Measurements from ENCODE around the gene KIF23.

The KIF23 gene

DNA sequence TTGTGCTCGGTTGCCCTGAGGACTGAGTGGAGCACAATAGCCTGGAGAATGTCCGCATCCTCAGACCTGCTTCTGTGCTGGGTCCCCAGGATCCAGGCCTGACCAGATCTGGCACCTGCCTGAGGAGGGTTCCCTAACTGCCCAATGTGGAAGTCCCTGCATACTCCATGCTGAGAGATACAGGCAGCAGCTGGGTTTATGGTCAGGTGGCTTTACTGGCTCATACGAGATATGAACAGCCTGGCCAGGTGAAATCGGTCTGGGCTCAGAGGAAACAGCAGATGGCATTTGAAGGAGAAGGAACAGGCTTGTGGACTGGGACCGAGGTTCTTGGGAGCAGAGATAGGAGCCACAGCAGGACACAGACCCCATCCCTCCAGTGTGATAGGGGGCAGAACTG is 18.2 kb upstream of the KIF23 start:
- H3K4me3 ChIP-seq (ENCODE audit: low read depth in 1 of 2, low read length in 2 of 2): no peak overlapping the region
- H3K9ac ChIP-seq (ENCODE audit: low read length): no peak overlapping the region
- H3K27ac ChIP-seq (ENCODE audit: low read depth, low read length): no peak overlapping the region
- no peaks in the 10 kb centered on the region for H3K27me3 ChIP-seq (ENCODE audit: control insufficient read depth in 1 of 2, insufficient read depth in 2 of 2, low read length in 2 of 2)
- no peaks in the 10 kb centered on the region for H3K36me3 ChIP-seq (ENCODE audit: insufficient read depth, low read length)
- H3K4me1 ChIP-seq (ENCODE audit: insufficient read depth, low read length): peaks cover 7% of the 10 kb centered on the region
- no peaks in the 10 kb centered on the region for H3K9me3 ChIP-seq (ENCODE audit: low read length)

DNA sequence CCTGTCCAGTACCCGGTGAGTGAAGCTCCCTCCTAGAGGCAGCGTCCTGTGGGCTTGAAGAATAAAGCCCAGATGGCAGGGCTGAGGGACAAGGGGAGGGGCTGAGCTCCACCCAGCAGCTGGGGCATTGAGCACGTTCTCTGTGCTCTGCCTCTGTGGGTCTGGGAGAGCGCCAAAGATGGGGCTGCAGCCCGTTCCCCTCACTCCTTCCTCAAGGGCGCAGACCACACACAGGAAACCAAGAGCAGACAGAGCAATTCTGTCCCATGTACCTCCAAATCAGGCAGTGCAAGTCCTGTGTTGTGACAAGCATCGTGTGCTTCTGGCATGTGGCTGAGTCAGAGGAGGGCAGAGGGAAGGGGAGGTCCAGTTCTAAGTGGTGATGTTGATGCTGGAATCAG is 15.7 kb upstream of the KIF23 start:
- Histone ChIP-seq H3K9me3 (ENCODE audit: low read length) (no peaks in the 10 kb centered on the region), H3K9ac (ENCODE audit: low read length) (no peak overlapping the region), H3K4me1 (ENCODE audit: insufficient read depth, low read length) (peaks cover 7% of the 10 kb centered on the region), H3K27ac (ENCODE audit: low read depth, low read length) (no peak overlapping the region), H3K27me3 (ENCODE audit: control insufficient read depth in 1 of 2, insufficient read depth in 2 of 2, low read length in 2 of 2) (no peaks in the 10 kb centered on the region), H3K36me3 (ENCODE audit: insufficient read depth, low read length) (no peaks in the 10 kb centered on the region), H3K4me3 (ENCODE audit: low read depth in 1 of 2, low read length in 2 of 2) (no peak overlapping the region)

DNA sequence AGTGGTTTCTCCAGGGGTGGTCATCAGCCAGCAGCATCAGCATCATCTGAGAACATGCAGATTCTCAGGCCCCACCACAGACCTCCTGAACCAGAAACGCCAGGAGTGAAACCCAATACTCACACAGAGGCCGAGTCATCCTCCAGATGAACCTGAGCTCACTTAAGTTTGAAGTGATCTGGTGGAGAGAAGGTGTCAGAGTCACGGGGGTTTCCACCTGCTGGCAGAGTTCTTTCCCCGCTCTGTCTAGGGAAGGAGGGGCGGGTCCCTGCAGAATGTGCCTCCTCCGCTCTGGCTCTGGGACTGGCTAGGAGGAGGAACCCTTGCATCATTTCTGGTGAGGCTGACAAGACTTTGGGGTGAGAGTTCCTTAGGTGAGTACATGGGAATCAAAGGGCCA is 13.3 kb upstream of the KIF23 start:
- no peaks in the 10 kb centered on the region for H3K27me3 ChIP-seq (ENCODE audit: control insufficient read depth in 1 of 2, insufficient read depth in 2 of 2, low read length in 2 of 2)
- H3K4me1 ChIP-seq (ENCODE audit: insufficient read depth, low read length): peaks cover 7% of the 10 kb centered on the region
- no peak overlapping the region for H3K27ac ChIP-seq (ENCODE audit: low read depth, low read length)
- H3K9me3 ChIP-seq (ENCODE audit: low read length): no peaks in the 10 kb centered on the region
- H3K36me3 ChIP-seq (ENCODE audit: insufficient read depth, low read length): no peaks in the 10 kb centered on the region
- no peak overlapping the region for H3K9ac ChIP-seq (ENCODE audit: low read length)
- H3K4me3 ChIP-seq (ENCODE audit: low read depth in 1 of 2, low read length in 2 of 2): no peak overlapping the region

DNA sequence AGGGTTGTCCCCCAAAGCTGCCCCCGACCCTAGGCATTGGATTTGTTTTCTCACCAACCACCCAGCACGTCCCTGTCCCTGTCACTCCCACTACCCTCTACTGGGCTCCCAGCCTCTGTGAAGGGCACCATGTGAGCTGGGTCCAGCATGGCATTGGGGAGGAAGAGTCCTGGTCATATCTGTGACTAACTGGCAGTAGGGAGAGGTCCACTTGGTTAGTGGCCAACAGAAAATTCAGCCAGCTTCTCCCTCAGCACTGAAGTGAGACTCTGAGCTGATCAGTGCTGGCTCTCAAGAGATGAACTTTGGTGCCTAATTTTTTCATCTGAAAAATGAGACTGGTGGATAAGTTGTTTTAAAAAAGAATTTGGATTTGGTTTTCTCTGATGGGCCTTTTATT is 11.3 kb upstream of the KIF23 start:
- no peak overlapping the region for H3K27ac ChIP-seq (ENCODE audit: low read depth, low read length)
- no peak overlapping the region for H3K4me3 ChIP-seq (ENCODE audit: low read depth in 1 of 2, low read length in 2 of 2)
- peaks cover 7% of the 10 kb centered on the region for H3K4me1 ChIP-seq (ENCODE audit: insufficient read depth, low read length)
- H3K36me3 ChIP-seq (ENCODE audit: insufficient read depth, low read length): no peaks in the 10 kb centered on the region
- H3K9ac ChIP-seq (ENCODE audit: low read length): no peak overlapping the region
- H3K9me3 ChIP-seq (ENCODE audit: low read length): no peaks in the 10 kb centered on the region
- no peaks in the 10 kb centered on the region for H3K27me3 ChIP-seq (ENCODE audit: control insufficient read depth in 1 of 2, insufficient read depth in 2 of 2, low read length in 2 of 2)

DNA sequence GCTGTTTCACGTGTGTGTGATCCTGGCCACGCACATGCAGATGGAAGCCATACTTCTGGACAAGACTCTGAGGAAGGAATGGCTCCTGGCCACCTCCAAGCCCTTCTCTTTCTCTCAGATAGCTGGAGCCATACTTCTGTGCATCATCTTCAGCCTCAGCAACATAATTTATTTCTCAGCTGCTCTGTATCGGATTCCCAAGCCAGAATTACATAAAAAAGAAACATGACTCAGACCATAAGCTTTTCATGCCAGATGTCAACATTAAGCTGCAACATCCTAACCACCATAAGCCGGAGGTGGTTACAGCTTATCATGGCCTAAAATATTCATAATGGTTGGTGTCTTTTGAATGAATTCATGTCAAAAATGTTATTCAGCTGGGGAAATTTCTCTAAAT is 10.6 kb upstream of the KIF23 start:
- Histone ChIP-seq H3K27me3 (ENCODE audit: control insufficient read depth in 1 of 2, insufficient read depth in 2 of 2, low read length in 2 of 2) (no peaks in the 10 kb centered on the region), H3K9me3 (ENCODE audit: low read length) (no peaks in the 10 kb centered on the region), H3K36me3 (ENCODE audit: insufficient read depth, low read length) (no peaks in the 10 kb centered on the region), H3K9ac (ENCODE audit: low read length) (no peak overlapping the region), H3K27ac (ENCODE audit: low read depth, low read length) (no peak overlapping the region), H3K4me1 (ENCODE audit: insufficient read depth, low read length) (peaks cover 7% of the 10 kb centered on the region), H3K4me3 (ENCODE audit: low read depth in 1 of 2, low read length in 2 of 2) (no peak overlapping the region)

DNA sequence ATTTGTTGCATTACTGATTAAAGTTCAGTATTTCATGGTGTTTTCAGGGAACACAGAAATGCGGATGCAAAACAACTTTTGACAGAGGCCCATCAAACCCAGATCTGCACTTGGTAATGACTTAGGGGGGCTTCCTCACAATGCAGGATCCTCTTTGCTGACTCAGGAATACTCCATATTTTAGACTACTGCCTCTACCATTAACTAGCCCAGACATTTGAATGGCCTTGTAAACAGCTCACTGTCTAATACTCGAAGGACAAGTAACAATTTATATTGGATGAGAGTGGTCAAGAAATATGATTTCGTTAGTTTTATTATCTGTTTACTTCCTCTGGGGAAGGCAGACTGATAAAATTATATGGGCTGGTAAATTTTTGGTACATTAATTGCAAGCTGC is 9.0 kb upstream of the KIF23 start:
- no peaks in the 10 kb centered on the region for H3K27me3 ChIP-seq (ENCODE audit: control insufficient read depth in 1 of 2, insufficient read depth in 2 of 2, low read length in 2 of 2)
- no peak overlapping the region for H3K9ac ChIP-seq (ENCODE audit: low read length)
- H3K9me3 ChIP-seq (ENCODE audit: low read length): no peaks in the 10 kb centered on the region
- H3K4me1 ChIP-seq (ENCODE audit: insufficient read depth, low read length): peaks cover 7% of the 10 kb centered on the region
- H3K36me3 ChIP-seq (ENCODE audit: insufficient read depth, low read length): no peaks in the 10 kb centered on the region
- H3K27ac ChIP-seq (ENCODE audit: low read depth, low read length): no peak overlapping the region
- no peak overlapping the region for H3K4me3 ChIP-seq (ENCODE audit: low read depth in 1 of 2, low read length in 2 of 2)

DNA sequence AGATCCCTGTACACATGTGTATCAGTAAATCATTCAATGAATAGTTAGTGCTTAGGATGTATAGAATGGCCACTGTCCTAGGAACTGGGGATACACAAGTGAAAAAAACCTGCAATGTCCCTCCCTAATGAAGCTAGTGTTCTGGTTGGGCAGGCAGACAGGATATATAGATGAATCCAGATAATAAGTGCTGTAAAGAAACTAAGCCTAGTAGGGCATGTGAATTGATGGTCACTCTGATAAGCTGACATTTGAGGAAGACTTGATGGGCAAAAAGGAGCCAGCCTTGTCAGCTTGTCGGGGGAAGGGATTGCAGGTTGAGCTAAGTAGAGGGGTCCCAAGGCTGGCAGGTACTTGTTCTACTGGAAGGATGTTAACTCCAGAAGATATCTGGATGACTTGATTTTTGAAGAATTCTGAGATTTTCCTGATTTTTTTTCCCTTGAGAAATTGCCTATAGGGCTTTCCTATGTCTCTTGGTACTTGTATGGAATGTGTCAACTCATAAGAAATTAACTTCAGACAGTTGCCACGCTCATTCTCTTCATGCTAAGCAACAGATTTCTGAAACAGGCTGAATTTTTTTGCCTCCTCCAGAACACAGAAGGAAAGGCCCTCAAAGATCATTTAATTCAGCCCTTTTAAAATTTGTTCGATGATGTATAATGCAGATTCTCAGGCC is 6.3 kb upstream of the KIF23 start:
- Histone ChIP-seq H3K36me3 (ENCODE audit: insufficient read depth, low read length) (no peaks in the 10 kb centered on the region), H3K27me3 (ENCODE audit: control insufficient read depth in 1 of 2, insufficient read depth in 2 of 2, low read length in 2 of 2) (no peaks in the 10 kb centered on the region), H3K9me3 (ENCODE audit: low read length) (no peaks in the 10 kb centered on the region), H3K4me3 (ENCODE audit: low read depth in 1 of 2, low read length in 2 of 2) (no peak overlapping the region), H3K27ac (ENCODE audit: low read depth, low read length) (no peak overlapping the region), H3K9ac (ENCODE audit: low read length) (no peak overlapping the region), H3K4me1 (ENCODE audit: insufficient read depth, low read length) (peaks cover 7% of the 10 kb centered on the region)

DNA sequence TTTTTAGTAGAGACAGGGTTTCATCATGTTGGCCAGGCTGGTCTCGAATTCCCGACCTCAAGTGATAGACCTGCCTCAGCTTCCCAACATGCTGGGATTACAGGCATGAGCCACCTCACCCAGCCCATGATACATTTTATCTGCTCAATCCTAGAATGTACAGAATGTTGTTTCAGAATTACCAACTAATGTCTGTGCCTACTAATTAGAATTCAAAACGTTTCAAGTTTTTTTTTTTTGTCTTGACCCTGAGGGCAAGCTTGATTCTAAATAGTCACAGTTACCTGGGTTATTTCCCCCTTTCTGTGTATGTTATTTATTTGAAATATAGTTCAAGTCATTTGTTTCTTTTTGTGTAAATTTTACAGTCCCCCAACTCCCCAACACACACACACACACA is 5.3 kb upstream of the KIF23 start:
- no peaks in the 10 kb centered on the region for H3K27me3 ChIP-seq (ENCODE audit: control insufficient read depth in 1 of 2, insufficient read depth in 2 of 2, low read length in 2 of 2)
- peaks cover 7% of the 10 kb centered on the region for H3K4me1 ChIP-seq (ENCODE audit: insufficient read depth, low read length)
- no peak overlapping the region for H3K4me3 ChIP-seq (ENCODE audit: low read depth in 1 of 2, low read length in 2 of 2)
- H3K9ac ChIP-seq (ENCODE audit: low read length): no peak overlapping the region
- no peaks in the 10 kb centered on the region for H3K36me3 ChIP-seq (ENCODE audit: insufficient read depth, low read length)
- H3K27ac ChIP-seq (ENCODE audit: low read depth, low read length): no peak overlapping the region
- no peaks in the 10 kb centered on the region for H3K9me3 ChIP-seq (ENCODE audit: low read length)

DNA sequence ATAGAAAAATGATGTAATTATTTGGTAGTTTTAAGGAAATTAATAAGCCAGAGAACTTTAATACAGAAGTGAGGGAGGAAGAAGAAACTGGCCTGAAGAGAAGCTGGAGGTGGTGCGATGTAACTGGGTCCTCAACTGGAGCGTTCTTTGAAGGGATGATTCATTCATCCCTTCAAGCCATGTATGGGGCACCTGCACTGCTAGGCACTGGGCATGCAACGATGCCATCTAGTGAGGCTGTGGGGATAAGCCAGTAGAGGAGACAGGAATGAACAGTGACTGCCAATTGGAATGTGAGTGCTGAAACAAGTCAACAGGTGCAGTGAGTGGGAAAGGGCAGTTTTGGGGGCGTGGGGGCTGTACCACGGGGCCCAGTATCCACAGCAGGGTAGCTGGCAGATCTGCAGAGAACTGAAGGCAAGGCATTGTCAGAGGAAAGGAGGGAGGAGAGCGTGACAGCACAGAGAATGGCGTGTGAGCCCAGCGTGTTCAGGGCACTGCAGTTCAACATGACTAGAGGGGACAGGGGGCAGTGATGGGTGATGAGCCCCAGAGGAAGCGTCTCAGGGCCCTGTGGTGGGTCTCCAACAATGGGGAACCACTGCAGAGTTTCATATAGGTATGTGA is 3.8 kb upstream of the KIF23 start:
- no peak overlapping the region for H3K9ac ChIP-seq (ENCODE audit: low read length)
- H3K4me3 ChIP-seq (ENCODE audit: low read depth in 1 of 2, low read length in 2 of 2): no peak overlapping the region
- H3K9me3 ChIP-seq (ENCODE audit: low read length): no peaks in the 10 kb centered on the region
- H3K27ac ChIP-seq (ENCODE audit: low read depth, low read length): no peak overlapping the region
- no peaks in the 10 kb centered on the region for H3K27me3 ChIP-seq (ENCODE audit: control insufficient read depth in 1 of 2, insufficient read depth in 2 of 2, low read length in 2 of 2)
- no peaks in the 10 kb centered on the region for H3K36me3 ChIP-seq (ENCODE audit: insufficient read depth, low read length)
- H3K4me1 ChIP-seq (ENCODE audit: insufficient read depth, low read length): peaks cover 5% of the 10 kb centered on the region

DNA sequence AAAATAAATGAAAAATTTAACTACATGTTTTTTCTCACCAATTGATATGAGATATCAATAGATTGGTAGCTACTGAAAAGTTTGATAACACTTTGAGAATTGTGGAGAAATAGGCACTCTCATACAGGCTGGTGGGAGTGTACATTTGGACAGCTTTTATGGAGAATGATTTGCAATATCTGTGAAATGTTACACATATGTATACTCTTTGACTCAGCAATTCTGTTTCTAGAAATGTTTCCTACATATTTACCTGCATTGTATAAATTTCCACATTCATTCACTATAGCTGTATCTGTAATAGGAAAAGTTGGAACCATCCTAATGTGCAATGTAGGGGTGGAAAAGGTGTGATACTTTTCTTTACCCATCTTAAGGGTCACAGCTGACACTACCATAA is 1.9 kb upstream of the KIF23 start:
- Histone ChIP-seq H3K36me3 (ENCODE audit: insufficient read depth, low read length) (no peaks in the 10 kb centered on the region), H3K27ac (ENCODE audit: low read depth, low read length) (no peak overlapping the region), H3K4me1 (ENCODE audit: insufficient read depth, low read length) (peaks cover 5% of the 10 kb centered on the region), H3K9ac (ENCODE audit: low read length) (no peak overlapping the region), H3K4me3 (ENCODE audit: low read depth in 1 of 2, low read length in 2 of 2) (no peak overlapping the region), H3K27me3 (ENCODE audit: control insufficient read depth in 1 of 2, insufficient read depth in 2 of 2, low read length in 2 of 2) (no peaks in the 10 kb centered on the region), H3K9me3 (ENCODE audit: low read length) (no peaks in the 10 kb centered on the region)

DNA sequence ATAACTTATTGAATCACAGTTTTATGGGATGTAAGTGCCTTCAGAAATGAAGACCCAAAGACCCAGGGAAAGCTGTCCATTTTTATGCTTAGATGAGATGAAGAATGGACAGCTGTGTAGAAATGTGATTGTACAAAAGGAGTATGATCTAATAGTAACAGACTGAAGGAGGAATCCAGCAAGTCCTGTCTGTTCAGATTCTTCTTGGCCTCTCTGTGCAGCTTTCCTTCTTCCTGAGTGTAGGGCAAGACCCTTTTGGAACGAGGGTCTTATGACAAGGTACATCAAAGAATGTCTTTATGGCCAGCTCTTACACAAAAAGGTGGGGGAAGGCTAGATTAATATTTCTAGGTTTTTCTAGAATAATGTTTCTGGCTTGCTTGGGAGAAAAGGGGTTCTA is 1.4 kb upstream of the KIF23 start:
- Histone ChIP-seq H3K4me3 (ENCODE audit: low read depth in 1 of 2, low read length in 2 of 2) (no peak overlapping the region), H3K36me3 (ENCODE audit: insufficient read depth, low read length) (no peaks in the 10 kb centered on the region), H3K9me3 (ENCODE audit: low read length) (no peaks in the 10 kb centered on the region), H3K9ac (ENCODE audit: low read length) (no peak overlapping the region), H3K27ac (ENCODE audit: low read depth, low read length) (no peak overlapping the region), H3K27me3 (ENCODE audit: control insufficient read depth in 1 of 2, insufficient read depth in 2 of 2, low read length in 2 of 2) (no peaks in the 10 kb centered on the region), H3K4me1 (ENCODE audit: insufficient read depth, low read length) (peaks cover 5% of the 10 kb centered on the region)

DNA sequence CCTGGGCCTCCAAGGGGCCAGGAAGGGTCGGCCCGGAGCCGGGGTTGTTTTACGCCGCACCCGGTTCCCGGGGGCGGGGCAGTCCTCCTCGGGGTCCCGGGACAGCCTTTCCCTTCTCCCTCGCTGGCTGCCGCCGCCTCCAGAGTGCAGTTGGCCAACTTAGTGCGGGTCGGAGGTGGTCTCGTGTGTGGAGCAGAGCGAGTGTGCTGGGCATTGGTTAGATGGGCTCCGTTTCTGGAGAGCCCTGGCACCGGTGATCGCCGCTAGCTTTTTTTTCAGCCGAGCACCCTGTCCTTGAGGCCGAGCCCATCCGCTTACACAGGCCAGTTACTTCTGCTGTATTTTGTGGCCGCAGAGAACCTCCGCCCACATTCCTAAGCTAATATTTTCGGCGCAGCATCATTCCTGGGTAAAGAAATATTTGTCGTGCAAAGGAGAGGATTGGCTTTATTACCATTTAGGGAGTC is 585 bp downstream of the KIF23 start:
- Histone ChIP-seq H3K36me3 (ENCODE audit: insufficient read depth, low read length) (no peaks in the 10 kb centered on the region), H3K27ac (ENCODE audit: low read depth, low read length) (no peak overlapping the region), H3K9me3 (ENCODE audit: low read length) (no peaks in the 10 kb centered on the region), H3K27me3 (ENCODE audit: control insufficient read depth in 1 of 2, insufficient read depth in 2 of 2, low read length in 2 of 2) (no peaks in the 10 kb centered on the region), H3K9ac (ENCODE audit: low read length) (no peak overlapping the region), H3K4me1 (ENCODE audit: insufficient read depth, low read length) (peaks cover 5% of the 10 kb centered on the region), H3K4me3 (ENCODE audit: low read depth in 1 of 2, low read length in 2 of 2) (peak overlapping the region; percentile 52 to 88)

Measured in muscle layer of colon (tissue), 2 donors.